Heart right ventricle (tissue), 16 donors: Measurements from ENCODE around the gene TMEM207. TPM values are rescaled to one million over a fixed set of nuclear protein-coding genes. Genes with fewer than 3 reads are reported as not detected.

Experiments
- ATAC-seq, 8 donors: fragments of 200-7000 bp; cut with Tn5 transposase; one replicate each; pipeline ENCODE4 v1.9.1; 2020; ENCODE audit warnings: mild to moderate bottlenecking in 8 of 8, moderate library complexity in 8 of 8, moderate number of reproducible peaks in 1 of 8
- DNase-seq, 2 donors: peaks; one replicate each; pipeline ENCODE4 v3.0.0-alpha.2; 2020
- H3K27ac ChIP-seq, 10 donors: fragments of 200-600 bp; sonication (generic) in 2 of 10; one replicate each; pipeline versions ENCODE4 v1.5.0 to v1.8.0; 2020 to 2022; ENCODE audit warnings: mild to moderate bottlenecking in 3 of 10
- H3K27me3 ChIP-seq, 7 donors: fragments of 200-600 bp; one replicate each; pipeline ENCODE4 v1.8.0; 2021 to 2022; ENCODE audit warnings: mild to moderate bottlenecking in 2 of 7
- H3K36me3 ChIP-seq, 9 donors: fragments of 200-600 bp; sonication (generic) in 1 of 9; one replicate each; pipeline versions ENCODE4 v1.5.0 to v1.8.0; 2020 to 2022; ENCODE audit warnings: mild to moderate bottlenecking in 2 of 9
- H3K4me1 ChIP-seq, 9 donors: fragments of 200-600 bp; sonication (generic) in 1 of 9; one replicate each; pipeline versions ENCODE4 v1.5.0 to v1.8.0; 2020 to 2022; ENCODE audit warnings: mild to moderate bottlenecking in 4 of 9
- H3K4me3 ChIP-seq, 10 donors: fragments of 200-600 bp; sonication (generic) in 2 of 10; one replicate each; pipeline versions ENCODE4 v1.5.0 to v1.8.0; 2020 to 2022; ENCODE audit warnings: mild to moderate bottlenecking in 7 of 10, moderate library complexity in 2 of 10
- H3K9me3 ChIP-seq, 11 donors: fragments of 200-600 bp in 10 of 11; sonication (generic) in 2 of 11; one replicate each; pipeline versions ENCODE4 v1.5.0 to v1.8.0; 2013 to 2022; ENCODE audit warnings: mild to moderate bottlenecking in 2 of 11, control low read depth in 1 of 11, moderate library complexity in 1 of 11
- CTCF ChIP-seq, 9 donors: fragments of 200-600 bp; sonication (generic) in 2 of 9; IDR thresholded peaks; one replicate each; pipeline versions ENCODE4 v1.5.0 to v1.8.0; 2021 to 2022; ENCODE audit warnings: antibody characterized with exemption in 9 of 9, mild to moderate bottlenecking in 5 of 9, moderate library complexity in 1 of 9
- WGBS, 2 donors: extraction: QIAGEN DNeasy Blood & Tissue Kit; methylation state at CpG; one replicate each; pipeline ENCODE4 v1.1.7; 2013; ENCODE audit warnings: inconsistent platforms in 1 of 2; 5-methylcytosine and 5-hydroxymethylcytosine counted together
- intact Hi-C, 10 donors: fragments of 100-400 bp; cut with DNase I; formaldehyde crosslinking; loops; one replicate each; pipeline versions ENCODE4 v1.11.1 to v1.14.2; 2022
- polyA plus RNA-seq, 2 donors: library from polyadenylated mRNA; stranded (reverse); fragments of 200-250 nt; gene quantifications; one replicate each; pipeline ENCODE4 v1.2.3, GENCODE V29; 2013
- total RNA-seq, 10 donors: library from RNA; stranded (reverse); fragmentation: NEBNext Ultra II Directional in 3 of 10; extraction: Animal tissue kit (Norgen Biotek cat#: 25700) in 3 of 10; gene quantifications; one replicate each; pipeline versions ENCODE4 v1.2.1 to v1.2.4, GENCODE V29; 2021 to 2023
- donor health status: Arrhythmogenic right ventricular cardiomyopathy.
- donor health status: ischemic (EF 13 %, LVEDD 7.1; RV severe dilation, severe dysfunction).
- donor health status: healthy with polysubstance abuse.
- donor health status: DM: no; HTN: yes; CAD: no.
- donor health status: DM: no; HTN: no; CAD: no.
- donor health status: ischemic (EF 25% LVEDD 6.9; RV normal size, moderate dysfunction).
- donor health status: ischemic (EF 25% LVEDD 5.7; RV mildly dilated, moderate dysfunction).
- donor health status: healthy.
- donor health status: DM: yes; HTN: yes; CAD: no.
- donor health status: Ischemic cardiomyopathy.
- donor health status: ischemic (EF 35%, LVEDD 5.7; RV mildly dilated, moderate dysfunction).
- donor health status: nonischemic (EF 11% LVEDD 7.7; RV severe dilation, severe dysfunction).
- donor health status: DM: yes; HTN: yes; CAD: no.
- donor health status: PGD.
- donor health status: ischemic (EF 29% LVEDD 5.4; RV normal size, mild dysfunction).
- donor health status: nonischemic (EF 23%, LVEDD 6.1; RV moderate dilation, normal function).

Gene TMEM207
- total and polyA plus RNA-seq, 12 donors, result not detected

DNA sequence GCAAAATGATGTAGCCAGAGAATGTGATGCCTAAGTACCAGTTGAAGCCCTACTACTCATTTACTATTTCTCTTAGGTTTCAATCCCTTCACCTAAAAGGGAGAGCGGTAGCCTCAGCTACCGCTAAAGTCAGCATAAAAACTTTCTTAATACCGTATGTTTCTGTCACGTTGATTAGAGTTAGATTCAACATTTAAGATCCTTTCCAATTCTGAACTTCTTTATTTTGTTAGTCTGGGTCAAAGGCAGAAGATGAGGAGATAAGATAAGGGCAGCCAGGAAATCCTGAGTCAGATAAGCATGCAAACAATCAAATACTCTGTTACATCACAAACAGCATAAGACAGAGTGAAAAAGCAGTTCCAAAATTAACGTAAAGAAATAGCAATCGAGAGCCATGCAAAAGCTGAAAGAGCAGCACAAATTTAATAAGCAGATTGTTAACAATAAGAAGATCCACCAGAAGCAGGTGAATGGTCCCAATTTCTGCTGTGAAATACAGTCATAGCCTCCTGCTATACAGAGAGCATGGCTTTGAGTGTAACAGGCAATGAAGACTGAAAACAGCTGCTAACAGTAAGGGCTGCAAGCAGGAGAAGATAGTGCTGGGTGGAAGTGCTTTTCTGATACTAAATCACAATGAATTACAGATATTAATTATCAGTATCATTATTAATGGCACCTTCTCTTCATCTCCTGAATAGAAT, 3.0 kb downstream of the TMEM207 start:
- no peak for ATAC-seq
- peaks cover 0 to 9% (median 0%) of the 10 kb centered on the region in 7 donors for H3K27me3 ChIP-seq
- no peak overlapping the region for H3K27ac ChIP-seq
- H3K4me3 ChIP-seq, result no peak overlapping the region
- WGBS, 2 donors, result 44 to 71% methylated on average over 6 of the region's 6 CpGs
- H3K36me3 ChIP-seq, result no peaks in the 10 kb centered on the region
- H3K9me3 ChIP-seq, result no peaks in the 10 kb centered on the region
- TF ChIP-seq CTCF (IDR thresholded peaks at IDR 0.05), result no peak
- no peak for DNase-seq
- H3K4me1 ChIP-seq, result peaks cover 0 to 6% (median 0%) of the 10 kb centered on the region in 9 donors
- intact Hi-C loops, result no loop called here

- no peaks in the 10 kb centered on the region for H3K9me3 ChIP-seq
- intact Hi-C loops, result no loop called here
- WGBS, 2 donors, result 93 to 98% methylated on average over 3 of the region's 3 CpGs
- peaks cover 0 to 6% (median 0%) of the 10 kb centered on the region in 9 donors for H3K4me1 ChIP-seq
- no peak overlapping the region for H3K4me3 ChIP-seq
- H3K27me3 ChIP-seq, result peaks cover 0 to 9% (median 0%) of the 10 kb centered on the region in 7 donors
- TF ChIP-seq CTCF (IDR thresholded peaks at IDR 0.05), result no peak
- no peaks in the 10 kb centered on the region for H3K36me3 ChIP-seq
- DNase-seq, result no peak
- no peak for ATAC-seq
- no peak overlapping the region for H3K27ac ChIP-seq
Measured at GRCh38 chr3:190444576-190445145, 5.0 kb downstream of the TMEM207 start.

DNA sequence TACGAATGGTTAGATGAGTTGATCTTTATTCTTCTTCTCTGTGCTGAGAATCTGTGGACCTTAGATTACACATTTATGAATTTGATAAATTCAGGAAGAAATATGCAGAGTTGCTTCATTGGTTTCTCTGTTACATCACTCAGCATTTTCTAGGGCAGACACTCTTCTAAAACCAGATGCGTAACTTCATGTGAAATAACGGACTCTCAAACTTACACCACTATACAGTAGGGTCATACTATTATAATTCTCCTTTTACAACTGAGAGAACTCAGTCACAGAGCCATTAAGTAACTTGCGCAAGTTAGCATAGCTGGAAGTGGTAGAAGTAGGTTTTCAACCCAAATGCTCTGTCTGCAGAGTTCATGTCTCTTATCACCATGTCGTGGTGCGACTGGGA, 5.7 kb downstream of the TMEM207 start:
- WGBS, 2 donors, result 81 to 87% methylated on average over 6 of the region's 6 CpGs
- intact Hi-C loops, result no loop called here
- H3K27me3 ChIP-seq, result peaks cover 0 to 9% (median 0%) of the 10 kb centered on the region in 7 donors
- no peaks in the 10 kb centered on the region for H3K36me3 ChIP-seq
- no peak overlapping the region for H3K27ac ChIP-seq
- H3K4me1 ChIP-seq, result peaks cover 0 to 6% (median 0%) of the 10 kb centered on the region in 9 donors
- no peak overlapping the region for H3K4me3 ChIP-seq
- no peaks in the 10 kb centered on the region for H3K9me3 ChIP-seq
- ATAC-seq (no peak), DNase-seq (no peak)
- no peak for TF ChIP-seq CTCF (IDR thresholded peaks at IDR 0.05)

DNA sequence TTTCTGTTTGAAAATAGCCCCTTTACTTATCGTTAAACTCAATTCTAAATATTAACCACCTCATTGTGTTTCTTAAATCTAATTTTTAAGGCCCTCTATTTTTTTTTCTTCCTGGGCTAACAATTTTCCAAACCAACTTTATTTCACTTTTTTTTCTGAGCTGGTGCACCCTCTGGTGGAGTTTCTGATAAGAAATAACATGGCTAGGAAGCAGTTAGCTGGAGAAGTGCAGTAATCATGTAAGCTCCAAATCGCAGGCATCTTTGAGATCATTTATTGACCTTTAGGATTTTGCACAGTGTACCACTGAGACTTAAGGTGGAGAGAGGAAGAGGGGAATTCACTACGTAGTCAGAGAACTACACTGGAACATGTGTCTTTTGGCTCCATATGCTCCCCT, 6.4 kb downstream of the TMEM207 start:
- Histone ChIP-seq H3K27me3 (peaks cover 0 to 9% (median 0%) of the 10 kb centered on the region in 7 donors), H3K27ac (no peak overlapping the region), H3K4me3 (no peak overlapping the region), H3K9me3 (no peaks in the 10 kb centered on the region), H3K36me3 (no peaks in the 10 kb centered on the region), H3K4me1 (peaks cover 0 to 6% (median 0%) of the 10 kb centered on the region in 9 donors)
- WGBS, 2 donors, result 70 to 73% methylated on average over 3 of the region's 3 CpGs
- intact Hi-C loops, result no loop called here
- DNase-seq (no peak), ATAC-seq (no peak)
- no peak for TF ChIP-seq CTCF (IDR thresholded peaks at IDR 0.05)
